VCaP (cell line): ENCODE results near the gene IL1RAP.

Source experiments
- H3K27ac ChIP-seq: fragments of 450-650 bp; 2 replicates; pipeline ENCODE4 v1.5.1; 2017
- CTCF ChIP-seq: fragments of 450-650 bp; conservative IDR thresholded peaks from 2 replicates; pipeline ENCODE4 v1.5.1; 2017; ENCODE audit warnings: mild to moderate bottlenecking, moderate library complexity

The IL1RAP gene

DNA sequence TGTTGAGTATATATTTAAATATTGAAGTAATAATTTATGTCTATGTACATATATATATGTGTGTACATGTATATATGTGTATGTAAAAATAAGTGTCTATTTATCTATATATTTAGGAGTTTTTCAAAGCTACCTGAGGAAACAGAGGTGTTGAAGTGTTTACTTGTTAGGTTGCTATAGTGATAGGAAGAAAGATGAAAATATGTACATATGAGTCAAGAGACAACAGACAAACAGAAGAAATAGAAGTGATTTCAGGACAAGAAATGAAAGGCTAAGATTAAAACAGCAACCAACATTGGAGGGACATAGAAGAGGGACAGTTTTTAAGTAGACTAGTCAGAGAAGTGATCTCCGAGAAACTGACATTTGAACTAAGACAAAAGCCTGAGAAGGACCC lies 11.1 kb downstream of the IL1RAP start:
- no peak overlapping the region for H3K27ac ChIP-seq
- TF ChIP-seq CTCF = no peak

GRCh38 chr3:190525634-190526033 lies 11.7 kb downstream of the IL1RAP start:
- H3K27ac ChIP-seq = no peak overlapping the region

DNA sequence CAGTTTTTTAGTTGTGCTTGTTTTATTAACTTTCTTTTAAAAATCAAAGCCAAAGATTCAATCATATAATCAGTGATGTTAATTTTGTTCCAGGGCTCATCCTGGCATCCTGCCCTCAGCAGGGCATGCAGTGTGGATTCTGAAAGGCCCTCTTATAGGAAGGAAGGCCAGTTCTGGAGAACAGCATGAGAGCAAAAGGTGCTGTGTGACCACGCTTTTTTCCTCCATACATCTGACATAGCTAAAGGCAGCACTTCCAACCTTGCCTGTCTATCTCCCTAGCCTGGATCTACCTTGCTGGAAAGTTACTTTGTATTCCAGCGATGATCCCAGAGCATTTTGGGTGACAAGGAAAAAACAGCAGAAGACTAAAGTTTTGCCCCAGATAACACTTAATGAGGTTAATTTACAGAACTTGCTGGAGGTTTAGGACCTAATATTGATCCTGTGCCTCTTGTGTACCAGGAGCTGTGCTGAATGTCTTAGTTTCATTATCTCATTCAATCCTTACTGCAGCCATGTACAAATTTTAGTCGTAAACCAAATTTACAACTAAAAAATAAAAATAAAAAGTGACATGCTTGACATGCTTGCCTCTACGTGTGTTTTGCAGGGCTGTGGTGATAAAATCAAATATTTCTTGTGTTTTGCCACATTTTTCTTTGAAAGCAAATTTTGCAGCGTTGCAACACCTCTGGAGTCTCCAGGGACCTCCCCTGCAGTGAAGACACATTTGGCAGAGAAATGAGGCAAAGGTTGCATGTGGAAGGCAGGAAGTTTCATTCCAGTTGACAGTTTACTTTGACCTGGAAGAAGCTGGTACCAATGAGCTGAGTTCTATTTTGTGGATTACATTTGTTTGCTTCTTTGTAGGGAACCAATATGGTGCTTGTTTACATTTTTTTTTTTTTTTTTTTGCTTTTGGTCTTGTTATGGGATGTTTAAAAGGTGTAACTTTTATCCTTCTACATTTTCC lies 13.2 kb downstream of the IL1RAP start:
- no peak for TF ChIP-seq CTCF
- H3K27ac ChIP-seq = peak overlapping the region; percentile 14; the same call in 1 of the 2 replicates

More at GRCh38 chr3:190525634-190526033, 11.7 kb downstream of the IL1RAP start:
- TF ChIP-seq CTCF = no peak

GRCh38 chr3:190528706-190529105 lies 14.8 kb downstream of the IL1RAP start:
- no peak for TF ChIP-seq CTCF

GRCh38 chr3:190531406-190531805 lies 17.5 kb downstream of the IL1RAP start:
- H3K27ac ChIP-seq = no peak overlapping the region
- no peak for TF ChIP-seq CTCF

More at GRCh38 chr3:190528706-190529105, 14.8 kb downstream of the IL1RAP start:
- H3K27ac ChIP-seq = no peak overlapping the region

- no peak for TF ChIP-seq CTCF
- no peak overlapping the region for H3K27ac ChIP-seq
These were observed 18.9 kb downstream of the IL1RAP start for GRCh38 chr3:190532731-190533203.

GRCh38 chr3:190533511-190534281 lies 19.8 kb downstream of the IL1RAP start:
- H3K27ac ChIP-seq = no peak overlapping the region; the same call in 1 of the 2 replicates
- no peak for TF ChIP-seq CTCF
